Activated T-helper 1 cell treated with anti-CD3 and anti-CD28 coated beads, Interleukin-2, amount 50 U/mL, for 16 hours (primary cell): ENCODE results near the gene SLX9.

ENCODE experiments used
- DNase-seq, 2 donors: peaks; one replicate each; pipeline ENCODE4 v3.0.0-alpha.2; 2020; ENCODE audit warnings: low read depth in 1 of 2, low spot score in 1 of 2

Gene SLX9

DNA sequence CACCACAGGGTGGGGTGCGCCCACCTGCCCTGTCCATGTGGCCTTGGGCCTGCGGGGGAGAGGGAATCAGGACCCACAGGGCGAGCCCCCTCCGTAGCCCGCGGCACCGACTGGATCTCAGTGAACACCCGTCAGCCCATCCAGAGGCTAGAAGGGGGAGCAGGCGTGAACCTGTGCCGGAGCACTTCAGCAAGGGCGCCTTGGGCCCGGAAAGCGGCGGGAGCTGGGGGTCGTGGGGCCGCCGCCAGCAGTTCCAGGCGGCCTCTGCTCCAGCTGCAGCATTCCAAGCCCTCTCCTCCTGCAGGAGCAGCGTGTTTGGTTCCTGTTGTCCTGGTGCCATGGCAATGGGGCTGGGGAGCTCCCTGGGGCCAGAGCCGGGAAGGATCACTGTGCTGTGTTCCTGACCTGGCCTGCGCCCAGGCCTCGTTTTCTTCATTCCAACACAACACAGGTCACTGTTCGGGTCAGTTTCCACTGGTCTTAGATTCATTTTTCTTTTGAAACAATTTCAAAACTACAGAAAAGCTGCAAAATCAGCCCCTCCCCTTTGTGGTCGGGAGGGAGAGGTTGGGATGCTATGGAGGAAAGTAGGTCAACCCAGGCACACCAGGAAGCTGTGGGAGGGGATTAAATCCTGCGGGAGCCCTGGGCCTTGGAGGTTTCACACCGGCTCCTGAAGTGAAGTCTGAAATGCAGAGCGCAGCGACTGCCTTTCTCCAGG, 18.8 kb downstream of the SLX9 start:
- DNase-seq = no peak

- no peak for DNase-seq
Observed at GRCh38 chr21:44959376-44960091, 19.7 kb downstream of the SLX9 start.

- no peak for DNase-seq
Observed at GRCh38 chr21:44960141-44961092, 20.6 kb downstream of the SLX9 start.

DNA sequence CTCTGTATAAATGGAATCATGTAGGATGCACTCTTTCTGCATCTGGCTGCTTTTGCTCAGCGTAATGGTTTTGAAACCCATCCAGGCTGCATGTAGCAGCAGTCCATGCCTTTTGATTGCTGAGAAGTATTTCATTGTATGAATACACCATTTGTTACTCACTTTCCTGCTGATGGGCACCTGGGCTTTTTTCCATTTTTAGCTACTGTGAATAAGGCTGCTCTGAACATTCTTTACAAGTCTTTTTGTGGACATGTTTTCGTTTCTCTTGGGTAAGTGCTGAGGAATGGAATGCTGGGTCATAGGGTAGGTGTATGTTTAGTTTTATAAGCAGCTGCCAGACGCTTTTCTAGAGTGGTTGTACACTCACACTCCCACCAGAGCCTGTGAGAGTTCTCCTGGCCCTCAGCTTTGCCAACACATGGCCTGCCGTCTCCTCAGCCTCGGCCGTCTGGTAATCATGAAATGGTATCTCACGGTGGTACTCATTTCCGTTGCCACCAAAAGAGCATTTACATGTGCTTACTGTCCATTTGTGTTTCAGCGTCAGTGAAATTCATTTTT, 22.7 kb downstream of the SLX9 start:
- no peak for DNase-seq

- DNase-seq = no peak
Observed at GRCh38 chr21:44964381-44964780, 24.6 kb downstream of the SLX9 start.

GRCh38 chr21:44965251-44966022, 25.6 kb downstream of the SLX9 start:
- no peak for DNase-seq

DNA sequence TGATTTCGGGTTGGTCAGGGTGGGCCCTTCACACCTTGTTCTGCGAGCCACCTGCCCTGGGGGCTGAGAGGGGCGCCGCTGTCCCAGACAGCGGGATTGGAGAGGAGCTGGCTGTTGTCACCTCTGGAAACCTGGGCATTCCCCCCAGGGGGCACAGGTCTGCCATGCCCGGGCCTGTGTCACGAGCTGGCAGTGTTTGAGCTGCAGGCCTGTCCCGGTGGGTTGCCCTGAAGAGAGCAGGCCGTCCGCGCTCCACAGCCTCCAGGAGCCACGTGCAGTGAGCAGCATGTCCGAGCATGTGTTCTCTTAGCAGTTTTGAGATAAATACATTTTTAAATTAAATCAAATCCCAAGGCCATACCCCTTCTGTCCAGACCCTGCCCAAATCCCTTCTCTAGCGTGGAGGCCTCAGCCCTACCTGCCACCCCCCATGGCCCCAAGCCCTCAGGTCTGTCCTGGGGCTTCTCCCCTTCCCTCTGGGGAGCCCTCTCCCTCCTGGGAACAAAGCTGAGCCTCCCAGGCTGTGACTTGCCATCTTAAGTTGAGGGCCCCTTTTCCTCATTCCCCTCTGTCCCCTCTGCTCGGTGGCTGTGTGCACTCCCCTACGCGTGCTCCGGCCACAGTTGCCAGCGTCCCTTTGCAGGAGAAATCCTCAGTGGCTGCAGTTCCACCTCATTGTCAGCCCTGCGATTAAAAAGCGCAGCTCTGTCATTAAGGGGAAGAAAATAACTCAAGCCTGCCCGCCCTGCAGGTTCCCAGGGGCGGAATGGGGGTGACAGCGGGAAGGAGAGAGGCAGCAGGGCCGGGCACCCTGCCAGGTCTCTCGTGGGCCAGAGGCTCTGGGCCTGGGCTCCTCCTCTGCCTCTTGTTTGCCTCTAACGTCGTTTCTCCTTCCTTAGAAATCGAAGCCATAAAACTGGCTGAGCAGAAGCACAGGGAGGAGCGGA, 26.6 kb downstream of the SLX9 start:
- DNase-seq = no peak

- DNase-seq = no peak
Observed at GRCh38 chr21:44967082-44968047, 27.5 kb downstream of the SLX9 start.

DNA sequence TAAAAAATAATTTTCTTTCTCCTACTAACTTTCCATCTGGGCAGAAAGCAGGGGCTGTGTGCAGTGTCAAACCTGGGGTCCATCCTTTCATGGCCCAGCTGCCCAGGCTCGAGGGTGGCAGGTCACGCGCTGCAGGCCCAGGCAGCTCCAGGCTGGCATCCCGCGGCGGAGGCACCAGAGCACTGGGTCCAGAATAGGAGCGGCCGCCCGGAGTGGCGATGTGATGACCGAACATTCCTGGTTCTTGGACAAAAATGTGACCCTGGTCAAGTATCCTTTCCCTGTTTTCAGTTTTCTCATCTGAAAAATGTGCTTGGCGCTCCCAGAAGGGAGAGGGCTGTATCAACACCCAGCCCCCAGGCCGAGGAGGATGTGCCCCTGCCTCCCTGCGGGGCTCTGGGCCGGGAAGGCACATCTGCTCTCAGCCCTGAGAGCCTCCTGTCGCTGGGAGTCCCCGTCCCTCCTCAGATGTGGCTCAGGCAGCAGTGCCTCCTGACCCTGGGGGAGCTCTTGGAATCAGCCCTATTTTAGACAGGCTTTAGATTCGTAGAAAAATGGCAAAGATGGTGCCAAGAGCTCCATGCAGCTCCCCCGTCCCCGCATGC, 29.3 kb downstream of the SLX9 start:
- DNase-seq = no peak

GRCh38 chr21:44969931-44970755, 30.3 kb downstream of the SLX9 start:
- no peak for DNase-seq

GRCh38 chr21:44970766-44971671, 31.2 kb downstream of the SLX9 start:
- no peak for DNase-seq

- DNase-seq = no peak
Observed at GRCh38 chr21:44971672-44971995, 31.8 kb downstream of the SLX9 start.

DNA sequence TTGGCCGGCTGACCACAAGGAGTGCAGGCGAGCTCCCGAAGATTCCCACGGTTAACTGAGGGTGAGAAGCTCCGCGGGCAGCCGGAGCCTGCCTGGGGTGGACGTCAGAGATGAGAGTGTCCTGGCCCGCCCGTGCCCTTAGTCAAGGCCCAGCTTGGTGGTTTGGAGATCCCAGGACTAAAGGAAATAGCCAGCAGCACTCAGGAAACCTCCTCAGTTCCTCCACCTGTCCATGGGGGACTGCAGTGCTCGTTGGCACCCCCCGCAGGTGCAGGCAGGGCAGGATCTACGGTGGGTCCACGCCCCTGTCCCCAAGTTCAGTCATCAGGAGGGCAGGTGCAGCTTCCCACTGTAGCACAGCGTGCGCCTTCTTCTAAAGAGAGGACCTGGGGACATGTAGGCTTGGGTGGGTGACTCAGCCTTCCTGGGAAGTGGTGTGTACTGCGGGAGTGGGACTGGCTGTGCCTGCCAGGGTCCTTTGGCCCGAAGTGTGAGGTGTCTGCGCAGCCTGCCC, 32.5 kb downstream of the SLX9 start:
- no peak for DNase-seq

GRCh38 chr21:44972821-44973220, 33.0 kb downstream of the SLX9 start:
- DNase-seq = no peak

DNA sequence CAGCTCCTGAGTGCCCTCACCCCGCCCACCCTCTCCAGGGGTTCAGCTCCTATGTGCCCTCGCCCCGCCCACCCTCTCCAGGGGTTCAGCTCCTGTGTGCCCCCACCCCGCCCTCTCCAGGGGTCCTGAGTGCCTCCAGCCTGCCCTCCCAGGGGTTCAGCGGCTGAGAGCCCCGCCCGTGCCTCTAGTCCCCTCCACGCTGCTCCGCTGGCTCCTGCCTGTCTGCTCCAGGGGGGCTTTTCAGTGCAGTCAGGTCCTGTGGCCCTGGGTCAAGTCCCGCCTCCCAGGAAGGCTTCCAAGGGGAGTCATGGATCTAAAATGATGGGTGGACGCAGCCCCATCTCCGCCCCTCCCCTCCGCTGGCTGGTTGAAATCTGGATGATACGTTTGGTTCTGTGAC, 33.8 kb downstream of the SLX9 start:
- DNase-seq = no peak

DNA sequence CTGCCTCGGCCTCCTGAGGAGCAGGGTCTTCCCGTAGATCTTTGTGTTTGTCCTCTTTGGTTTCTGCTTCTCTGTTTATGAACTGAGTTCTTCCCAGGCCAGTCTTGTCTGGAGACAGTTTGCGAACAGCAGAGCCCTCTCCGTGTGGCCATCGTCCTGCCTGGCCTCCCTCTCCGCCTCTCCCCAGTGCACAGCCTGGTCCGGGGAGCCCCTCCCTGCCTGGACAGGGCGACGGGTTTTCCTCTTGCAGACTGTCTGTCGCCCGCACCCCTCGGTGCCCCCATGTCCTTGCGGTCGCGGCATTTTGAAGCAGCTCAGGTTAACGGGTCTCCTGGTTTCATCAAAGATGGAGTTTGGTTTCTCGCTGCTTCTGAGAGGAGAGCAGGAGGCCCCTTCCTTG, 34.8 kb downstream of the SLX9 start:
- no peak for DNase-seq
